Bronchial epithelial cell (primary cell): ENCODE measurements around the gene REXO5. TPM values are rescaled to one million over a fixed set of nuclear protein-coding genes. Genes with fewer than 3 reads are reported as not detected.

ENCODE experiments used
- DNase-seq: peaks from one replicate; pipeline ENCODE4 v3.0.0-alpha.2; 2010; ENCODE audit warnings: low read depth
- FAIRE-seq: peaks from 2 replicates; lab custom pipeline; 2011; peaks lifted over from hg19 to GRCh38; lab: Jason Lieb, UNC
- H3K27me3 ChIP-seq: 2 replicates; pipeline ENCODE4 v1.5.1; 2011; ENCODE audit warnings: low read length; ENCODE audit not compliant: control insufficient read depth, insufficient read depth
- H3K36me3 ChIP-seq: 2 replicates; pipeline ENCODE4 v1.5.1; 2011; ENCODE audit warnings: low read length; ENCODE audit not compliant: control insufficient read depth, insufficient read depth
- H3K4me3 ChIP-seq: 2 replicates; pipeline ENCODE4 v1.5.1; 2011; ENCODE audit warnings: mild to moderate bottlenecking, low read depth, low read length, control low read depth
- total RNA-seq: library from RNA; depleted of rRNA; stranded (reverse); fragments of >200 nt; gene quantifications from 2 replicates; pipeline ENCODE4 v1.2.1, GENCODE V29; 2014
- TF ChIP-seq, protein P1 (sequence below): IDR thresholded peaks from 2 replicates; pipeline ENCODE4 v1.5.1; 2011; ENCODE audit warnings: mild to moderate bottlenecking, moderate library complexity, low read length, control low read depth, inconsistent platforms; ENCODE audit not compliant: insufficient read depth, severe bottlenecking

The REXO5 gene
- total RNA-seq, 1 donor from 2014 or later = 1.1 TPM

- TF ChIP-seq, protein P1, sequence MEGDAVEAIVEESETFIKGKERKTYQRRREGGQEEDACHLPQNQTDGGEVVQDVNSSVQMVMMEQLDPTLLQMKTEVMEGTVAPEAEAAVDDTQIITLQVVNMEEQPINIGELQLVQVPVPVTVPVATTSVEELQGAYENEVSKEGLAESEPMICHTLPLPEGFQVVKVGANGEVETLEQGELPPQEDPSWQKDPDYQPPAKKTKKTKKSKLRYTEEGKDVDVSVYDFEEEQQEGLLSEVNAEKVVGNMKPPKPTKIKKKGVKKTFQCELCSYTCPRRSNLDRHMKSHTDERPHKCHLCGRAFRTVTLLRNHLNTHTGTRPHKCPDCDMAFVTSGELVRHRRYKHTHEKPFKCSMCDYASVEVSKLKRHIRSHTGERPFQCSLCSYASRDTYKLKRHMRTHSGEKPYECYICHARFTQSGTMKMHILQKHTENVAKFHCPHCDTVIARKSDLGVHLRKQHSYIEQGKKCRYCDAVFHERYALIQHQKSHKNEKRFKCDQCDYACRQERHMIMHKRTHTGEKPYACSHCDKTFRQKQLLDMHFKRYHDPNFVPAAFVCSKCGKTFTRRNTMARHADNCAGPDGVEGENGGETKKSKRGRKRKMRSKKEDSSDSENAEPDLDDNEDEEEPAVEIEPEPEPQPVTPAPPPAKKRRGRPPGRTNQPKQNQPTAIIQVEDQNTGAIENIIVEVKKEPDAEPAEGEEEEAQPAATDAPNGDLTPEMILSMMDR = no peak
- no peaks in the 10 kb centered on the region for H3K27me3 ChIP-seq
- H3K36me3 ChIP-seq = no peaks in the 10 kb centered on the region
- no peak overlapping the region for H3K4me3 ChIP-seq
- FAIRE-seq (no peak), DNase-seq (no peak)
Observed at GRCh38 chr16:20850981-20851380, 44.7 kb downstream of the REXO5 start.

DNA sequence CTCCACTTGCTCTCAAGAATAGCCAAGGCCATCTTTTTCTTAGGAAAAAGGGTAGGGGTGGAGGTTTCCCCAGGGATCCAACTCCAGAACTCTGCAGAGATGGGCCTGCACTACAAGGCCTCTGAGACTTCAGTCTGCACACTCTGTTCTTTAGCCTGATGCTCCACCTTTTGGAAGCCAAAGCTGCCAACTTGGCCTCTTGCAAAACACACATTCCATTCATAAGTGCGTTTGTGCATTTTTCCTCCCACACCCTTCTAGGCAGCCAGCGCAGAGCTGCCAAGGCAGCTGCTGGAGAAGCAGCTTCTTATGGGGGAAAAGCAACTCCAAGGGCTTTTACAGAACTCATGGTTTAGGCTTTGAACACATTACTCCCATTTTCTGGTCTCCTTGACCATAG lies 45.3 kb downstream of the REXO5 start:
- Histone ChIP-seq H3K27me3 (no peaks in the 10 kb centered on the region), H3K4me3 (no peak overlapping the region), H3K36me3 (no peaks in the 10 kb centered on the region)
- TF ChIP-seq, protein P1 = no peak
- DNase-seq (peak; percentile 85), FAIRE-seq (no peak)

DNA sequence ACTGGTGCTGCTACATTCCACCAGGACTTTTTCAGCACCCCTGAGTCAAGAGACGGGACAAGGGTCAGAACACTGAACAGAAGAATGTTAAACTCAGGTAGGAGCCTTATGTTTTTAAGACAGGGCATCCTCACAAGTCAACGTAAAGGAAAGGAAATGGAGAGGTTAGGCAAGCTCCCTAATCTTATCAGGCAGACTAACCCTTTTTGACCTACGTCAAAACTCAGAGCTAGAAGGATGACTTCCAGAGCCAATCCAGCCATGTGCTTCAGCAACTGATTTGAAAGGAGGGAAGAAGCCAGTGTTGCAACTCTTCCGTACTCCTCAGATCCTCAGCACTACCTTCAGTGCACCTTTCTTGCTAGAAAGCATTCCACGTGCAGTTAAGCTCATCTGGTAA lies 46.8 kb downstream of the REXO5 start:
- FAIRE-seq (no peak), DNase-seq (no peak)
- Histone ChIP-seq H3K27me3 (no peaks in the 10 kb centered on the region), H3K4me3 (no peak overlapping the region), H3K36me3 (no peaks in the 10 kb centered on the region)
- TF ChIP-seq, protein P1 = no peak

- FAIRE-seq = no peak
Observed at GRCh38 chr16:20853981-20854620, 47.8 kb downstream of the REXO5 start.

GRCh38 chr16:20854963-20855362 lies 48.6 kb downstream of the REXO5 start:
- no peaks in the 10 kb centered on the region for H3K27me3 ChIP-seq
- no peak for DNase-seq
- peaks cover 2% of the 10 kb centered on the region for H3K36me3 ChIP-seq
- no peak for FAIRE-seq
- no peak overlapping the region for H3K4me3 ChIP-seq
- TF ChIP-seq, protein P1 = no peak

More at GRCh38 chr16:20853981-20854620, 47.8 kb downstream of the REXO5 start:
- peak; percentile 42 for DNase-seq
- TF ChIP-seq, protein P1 = no peak
- Histone ChIP-seq H3K27me3 (no peaks in the 10 kb centered on the region), H3K36me3 (no peaks in the 10 kb centered on the region), H3K4me3 (no peak overlapping the region)

GRCh38 chr16:20857281-20857680 lies 51.0 kb downstream of the REXO5 start:
- TF ChIP-seq, protein P1 = no peak
- H3K36me3 ChIP-seq = peaks cover 8% of the 10 kb centered on the region
- DNase-seq (no peak), FAIRE-seq (no peak)
- H3K27me3 ChIP-seq = no peaks in the 10 kb centered on the region
- no peak overlapping the region for H3K4me3 ChIP-seq
